H1 (cell line): ENCODE measurements around the gene R3HCC1L. TPM values are rescaled to one million over a fixed set of nuclear protein-coding genes. Genes with fewer than 3 reads are reported as not detected.

Experiments
- CBX8 ChIP-seq: fragments of 300-800, 300-1000 bp; sonication (generic); IDR thresholded peaks from 2 replicates; pipeline ENCODE4 v1.7.1; 2016; ENCODE audit warnings: low read depth, low read length, borderline replicate concordance
- CHD1 ChIP-seq: IDR thresholded peaks from 2 replicates; pipeline ENCODE4 v1.6.1; 2012; ENCODE audit warnings: low read depth, low read length, improper control_type of control experiment
- CTBP2 ChIP-seq: IDR thresholded peaks from 2 replicates; pipeline ENCODE4 v1.7.0; 2011; ENCODE audit warnings: borderline replicate concordance, mild to moderate bottlenecking, moderate library complexity, mixed read lengths, low read length; ENCODE audit not compliant: insufficient read depth, insufficient read length
- EP300 ChIP-seq, 2 experiments: IDR thresholded peaks; 1 replicate in 1 of 2; 2 replicates in 1 of 2; pipeline ENCODE4 v1.6.1; 2011 to 2012; ENCODE audit warnings: low read depth in 2 of 2, low read length in 2 of 2, mild to moderate bottlenecking in 2 of 2, borderline replicate concordance in 1 of 2, inconsistent platforms in 1 of 2, moderate library complexity in 1 of 2
- KDM4A ChIP-seq: IDR thresholded peaks from one replicate; pipeline ENCODE4 v1.7.1; 2012; ENCODE audit warnings: low read depth, mild to moderate bottlenecking, moderate library complexity, low read length, inconsistent platforms; ENCODE audit not compliant: severe bottlenecking
- KDM5A ChIP-seq: fragments of 200-600 bp; IDR thresholded peaks from 2 replicates; pipeline ENCODE4 v1.7.1; 2012; ENCODE audit warnings: mild to moderate bottlenecking, low read length, inconsistent platforms, mixed read lengths
- MAFK ChIP-seq: IDR thresholded peaks from 2 replicates; pipeline ENCODE4 v1.6.1; 2012; ENCODE audit warnings: low read depth, mild to moderate bottlenecking, improper control_type of control experiment, low read length
- NRF1 ChIP-seq: IDR thresholded peaks from 2 replicates; pipeline ENCODE4 v1.6.1; 2011; ENCODE audit warnings: mild to moderate bottlenecking, low read depth, low read length, improper control_type of control experiment
- PHF8 ChIP-seq: fragments of 200-600 bp; sonication (generic); conservative IDR thresholded peaks from 2 replicates; pipeline ENCODE4 v1.7.1; 2012; ENCODE audit warnings: low read depth, mild to moderate bottlenecking, inconsistent platforms, low read length, moderate library complexity
- SIN3A ChIP-seq, 2 experiments: IDR thresholded peaks in 1 of 2; conservative IDR thresholded peaks in 1 of 2; 2 replicates each; pipeline ENCODE4 v1.6.1; 2011 to 2012; ENCODE audit warnings: low read length in 2 of 2, improper control_type of control experiment in 1 of 2, low read depth in 1 of 2, mild to moderate bottlenecking in 1 of 2
- SP4 ChIP-seq: IDR thresholded peaks from 2 replicates; pipeline ENCODE4 v1.6.1; 2012; ENCODE audit warnings: low read length, inconsistent platforms
- SUZ12 ChIP-seq: fragments of 200-600 bp; sonication (generic); IDR thresholded peaks from 2 replicates; pipeline ENCODE4 v1.6.1; 2012; ENCODE audit warnings: mild to moderate bottlenecking, inconsistent platforms, low read length, moderate library complexity, mixed read lengths
- TAF1 ChIP-seq: IDR thresholded peaks from 2 replicates; pipeline ENCODE4 v1.6.1; 2011; ENCODE audit warnings: mild to moderate bottlenecking, low read depth, low read length
- TBP ChIP-seq: IDR thresholded peaks from 2 replicates; pipeline ENCODE4 v1.6.1; 2011; ENCODE audit warnings: low read depth, low read length, improper control_type of control experiment
- TCF12 ChIP-seq: IDR thresholded peaks from 2 replicates; pipeline ENCODE4 v1.6.1; 2011; ENCODE audit warnings: low read depth, mild to moderate bottlenecking, low read length
- YY1 ChIP-seq: IDR thresholded peaks from 2 replicates; pipeline ENCODE4 v1.6.1; 2011; ENCODE audit warnings: low read depth, mild to moderate bottlenecking, low read length
- ZNF274 ChIP-seq: IDR thresholded peaks from 2 replicates; pipeline ENCODE4 v1.7.0; 2012; ENCODE audit warnings: low read length, borderline replicate concordance; ENCODE audit errors: extremely low read depth
- polyA plus RNA-seq, 7 experiments: library from polyadenylated mRNA; depleted of rRNA in 3 of 7; stranded (reverse) in 5 of 7; unstranded in 2 of 7; fragments of >200 nt in 5 of 7; fragments of 200-250 nt in 2 of 7; gene quantifications; 1 replicate in 5 of 7; 2 replicates in 1 of 7; 4 replicates in 1 of 7; pipeline versions ENCODE4 v1.2.1 to v1.2.3, GENCODE V29; 2011 to 2013; ENCODE audit warnings: missing spikeins in 2 of 7, mixed read lengths in 2 of 7
- total RNA-seq: library from RNA; stranded (reverse); fragmentation: NEBNext Ultra II Directional; extraction: Animal tissue kit (Norgen Biotek cat#: 25700); gene quantifications from 2 replicates; pipeline ENCODE4 v1.2.1, GENCODE V29; 2021

The R3HCC1L gene
- total and polyA plus RNA-seq, 2 of the 8 experiments (the other 6 are each of a cell fraction or from before 2014, with no cell fraction given): 6.9 to 13.9 TPM

DNA sequence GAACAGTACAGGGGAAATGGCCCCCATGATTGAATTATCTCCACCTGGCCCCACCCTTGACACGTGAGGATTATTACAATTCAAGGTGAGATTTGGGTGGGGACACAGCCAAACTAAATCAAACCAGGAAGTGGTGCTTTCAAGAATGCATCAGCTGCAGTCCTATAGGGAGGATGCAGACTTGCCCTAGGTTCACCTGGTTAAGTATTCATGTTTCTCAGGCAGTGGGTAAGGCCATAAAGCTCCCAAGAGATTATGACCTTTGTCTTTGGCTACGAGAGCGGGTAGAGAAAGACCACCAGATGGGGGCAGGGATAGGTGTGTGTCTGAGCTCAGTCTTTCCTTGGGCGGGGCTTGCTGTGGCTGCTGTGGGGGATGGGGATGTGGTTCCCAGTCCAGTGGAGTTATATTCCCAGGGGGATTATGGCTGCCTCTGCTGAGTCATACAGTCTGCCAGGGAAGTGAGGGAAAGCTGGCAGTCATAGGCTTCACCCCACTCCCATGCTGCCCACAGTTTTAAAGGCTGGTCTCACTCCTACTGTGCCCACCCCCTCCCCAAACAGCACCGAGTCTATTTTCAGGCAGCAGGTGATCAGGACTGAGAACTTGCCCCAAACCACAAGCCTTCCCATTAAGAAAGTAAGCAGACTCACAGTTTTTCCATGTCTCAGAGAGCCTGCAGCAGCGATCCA lies 8.4 kb upstream of the R3HCC1L start (continued):
- TF ChIP-seq CTBP2: no peak
- no peak for TF ChIP-seq CBX8
- no peak for TF ChIP-seq KDM5A
- TF ChIP-seq NRF1: no peak
- no peak for TF ChIP-seq CHD1
- TF ChIP-seq TCF12: no peak
- TF ChIP-seq TBP: no peak
- peak; percentile 50; the same call in 1 of the 2 replicates for TF ChIP-seq MAFK
- TF ChIP-seq YY1: 0 out of 2 replicates have a peak, but pooled peaks have one; percentile 41
- no peak for TF ChIP-seq TAF1
- TF ChIP-seq ZNF274: no peak
- TF ChIP-seq KDM4A: no peak
- TF ChIP-seq SUZ12: no peak
- TF ChIP-seq EP300 (IDR thresholded peaks at IDR 0.05; ENCODE audit: borderline replicate concordance in 1 of 2, low read depth in 2 of 2, low read length in 2 of 2): no peak
- no peak for TF ChIP-seq SIN3A (conservative IDR thresholded peaks at IDR 0.05 in 1 of 2, IDR thresholded peaks at IDR 0.05 in 1 of 2; ENCODE audit: low read depth in 1 of 2, low read length in 2 of 2)
- TF ChIP-seq PHF8: no peak
- no peak for TF ChIP-seq SP4
